ENCODE data around the gene CHST8. TPM values are rescaled to one million over a fixed set of nuclear protein-coding genes. Genes with fewer than 3 reads are reported as not detected.
"Not testable (repeated sequence)": the region's sequence is repeated elsewhere in the genome, so short reads cannot be mapped to it uniquely, and the experiment has no call there.

Gene CHST8
- total RNA-seq, 2 experiments from 2014 or later, result not detected

GRCh38 chr19:33689868-33690267 is 68.1 kb downstream of the CHST8 start:
- no peak for DNase-seq
- Mint-ChIP-seq H3K4me1 (no peaks in the 10 kb centered on the region), H3K9me3 (ENCODE audit: low read depth) (no peaks in the 10 kb centered on the region), H3K27me3 (peaks cover 14% of the 10 kb centered on the region), H3K4me3 (no peak overlapping the region), H3K27ac (no peak overlapping the region), H3K36me3 (ENCODE audit: low read depth) (no peaks in the 10 kb centered on the region)
- intact Hi-C loops (cut with DNase I, micrococcal nuclease), result no loop called here
- POLR2A ChIA-PET, result no interaction called here
- CTCF ChIA-PET, result no interaction called here
- no peak for ATAC-seq

- ChIA-PET POLR2A (no interaction called here), CTCF (no interaction called here)
- intact Hi-C loops (cut with DNase I, micrococcal nuclease), result no loop called here
- peak overlapping the region; percentile 42 for H3K27ac Mint-ChIP-seq
- H3K9me3 Mint-ChIP-seq (ENCODE audit: low read depth), result no peaks in the 10 kb centered on the region
- no peak for ATAC-seq
- peaks cover 10% of the 10 kb centered on the region for H3K27me3 Mint-ChIP-seq
- no peak overlapping the region for H3K4me3 Mint-ChIP-seq
- no peaks in the 10 kb centered on the region for H3K36me3 Mint-ChIP-seq (ENCODE audit: low read depth)
- H3K4me1 Mint-ChIP-seq, result no peaks in the 10 kb centered on the region
- peak; percentile 14 for DNase-seq
These were observed 68.8 kb downstream of the CHST8 start for GRCh38 chr19:33690378-33691029.

GRCh38 chr19:33691030-33691427 is 69.3 kb downstream of the CHST8 start:
- Mint-ChIP-seq H3K4me3 (no peak overlapping the region), H3K27ac (no peak overlapping the region), H3K9me3 (ENCODE audit: low read depth) (no peaks in the 10 kb centered on the region), H3K27me3 (peaks cover 9% of the 10 kb centered on the region), H3K36me3 (ENCODE audit: low read depth) (no peaks in the 10 kb centered on the region), H3K4me1 (no peaks in the 10 kb centered on the region)
- ChIA-PET POLR2A (no interaction called here), CTCF (no interaction called here)
- DNase-seq (no peak), ATAC-seq (no peak)
- intact Hi-C loops (cut with DNase I, micrococcal nuclease), result no loop called here

- ChIA-PET POLR2A (no interaction called here), CTCF (no interaction called here)
- Mint-ChIP-seq H3K9me3 (ENCODE audit: low read depth) (no peaks in the 10 kb centered on the region), H3K27ac (no peak overlapping the region), H3K4me1 (no peaks in the 10 kb centered on the region), H3K4me3 (no peak overlapping the region), H3K36me3 (ENCODE audit: low read depth) (no peaks in the 10 kb centered on the region), H3K27me3 (peaks cover 3% of the 10 kb centered on the region)
- ATAC-seq (no peak), DNase-seq (no peak)
- intact Hi-C loops (cut with DNase I, micrococcal nuclease), result no loop called here
These were observed 70.0 kb downstream of the CHST8 start for GRCh38 chr19:33691736-33692135.

GRCh38 chr19:33693678-33694077 is 71.9 kb downstream of the CHST8 start:
- no peaks in the 10 kb centered on the region for H3K27me3 Mint-ChIP-seq
- intact Hi-C loops (cut with DNase I, micrococcal nuclease), result no loop called here
- CTCF ChIA-PET, result no interaction called here
- H3K4me3 Mint-ChIP-seq, result no peak overlapping the region
- no peaks in the 10 kb centered on the region for H3K4me1 Mint-ChIP-seq
- POLR2A ChIA-PET, result no interaction called here
- no peaks in the 10 kb centered on the region for H3K36me3 Mint-ChIP-seq (ENCODE audit: low read depth)
- DNase-seq, result no peak
- no peak overlapping the region for H3K27ac Mint-ChIP-seq
- no peaks in the 10 kb centered on the region for H3K9me3 Mint-ChIP-seq (ENCODE audit: low read depth)
- ATAC-seq, result no peak

- H3K27ac Mint-ChIP-seq, H3K27me3 Mint-ChIP-seq, CTCF ChIA-PET: not testable (repeated sequence)
These were observed 73.8 kb downstream of the CHST8 start for GRCh38 chr19:33695547-33695946.

GRCh38 chr19:33697766-33698165 is 76.0 kb downstream of the CHST8 start:
- Mint-ChIP-seq H3K4me1 (no peaks in the 10 kb centered on the region), H3K27ac (no peak overlapping the region), H3K9me3 (ENCODE audit: low read depth) (no peaks in the 10 kb centered on the region), H3K27me3 (no peaks in the 10 kb centered on the region), H3K4me3 (no peak overlapping the region), H3K36me3 (ENCODE audit: low read depth) (no peaks in the 10 kb centered on the region)
- DNase-seq (no peak), ATAC-seq (no peak)
- intact Hi-C loops (cut with DNase I, micrococcal nuclease), result no loop called here
- CTCF ChIA-PET, result no interaction called here
- POLR2A ChIA-PET, result no interaction called here

More at GRCh38 chr19:33695547-33695946, 73.8 kb downstream of the CHST8 start:
- H3K4me3 Mint-ChIP-seq; H3K4me1 Mint-ChIP-seq; ATAC-seq; H3K36me3 Mint-ChIP-seq (ENCODE audit: low read depth); H3K9me3 Mint-ChIP-seq (ENCODE audit: low read depth); POLR2A ChIA-PET; intact Hi-C loops (cut with DNase I, micrococcal nuclease); DNase-seq: not testable (repeated sequence)

- no peak overlapping the region for H3K27ac Mint-ChIP-seq
- ATAC-seq (no peak), DNase-seq (no peak)
- no peaks in the 10 kb centered on the region for H3K4me1 Mint-ChIP-seq
- no peaks in the 10 kb centered on the region for H3K36me3 Mint-ChIP-seq (ENCODE audit: low read depth)
- POLR2A ChIA-PET, result no interaction called here
- no peaks in the 10 kb centered on the region for H3K27me3 Mint-ChIP-seq
- intact Hi-C loops (cut with DNase I, micrococcal nuclease), result no loop called here
- CTCF ChIA-PET, result interaction anchor here (0.6 kb wide), 1 partner anchor 282 kb away, joined by 4 read pairs; no protein-coding TSS in a partner anchor
- H3K4me3 Mint-ChIP-seq, result no peak overlapping the region
- H3K9me3 Mint-ChIP-seq (ENCODE audit: low read depth), result no peaks in the 10 kb centered on the region
These were observed 77.1 kb downstream of the CHST8 start for GRCh38 chr19:33698576-33699435.

GRCh38 chr19:33699754-33700407 is 78.1 kb downstream of the CHST8 start:
- H3K9me3 Mint-ChIP-seq (ENCODE audit: low read depth), result no peaks in the 10 kb centered on the region
- ChIA-PET CTCF (interaction anchor here (0.7 kb wide), 1 partner anchor 15 kb away, joined by 3 read pairs; no protein-coding TSS in a partner anchor), POLR2A (no interaction called here)
- no peak overlapping the region for H3K4me3 Mint-ChIP-seq
- H3K27ac Mint-ChIP-seq, result no peak overlapping the region
- intact Hi-C loops (cut with DNase I, micrococcal nuclease), result no loop called here
- no peak for DNase-seq
- no peaks in the 10 kb centered on the region for H3K36me3 Mint-ChIP-seq (ENCODE audit: low read depth)
- H3K27me3 Mint-ChIP-seq, result no peaks in the 10 kb centered on the region
- no peak for ATAC-seq
- no peaks in the 10 kb centered on the region for H3K4me1 Mint-ChIP-seq

- ATAC-seq (no peak), DNase-seq (no peak)
- POLR2A ChIA-PET, result no interaction called here
- H3K4me3 Mint-ChIP-seq, result no peak overlapping the region
- intact Hi-C loops (cut with DNase I, micrococcal nuclease), result no loop called here
- no peaks in the 10 kb centered on the region for H3K4me1 Mint-ChIP-seq
- no peaks in the 10 kb centered on the region for H3K27me3 Mint-ChIP-seq
- CTCF ChIA-PET, result interaction anchor here (0.7 kb wide), 1 partner anchor 15 kb away, joined by 3 read pairs; no protein-coding TSS in a partner anchor
- no peak overlapping the region for H3K27ac Mint-ChIP-seq
- H3K9me3 Mint-ChIP-seq (ENCODE audit: low read depth), result no peaks in the 10 kb centered on the region
- H3K36me3 Mint-ChIP-seq (ENCODE audit: low read depth), result no peaks in the 10 kb centered on the region
These were observed 78.8 kb downstream of the CHST8 start for GRCh38 chr19:33700408-33701013.

- Mint-ChIP-seq H3K27me3 (no peaks in the 10 kb centered on the region), H3K9me3 (ENCODE audit: low read depth) (no peaks in the 10 kb centered on the region), H3K4me1 (no peaks in the 10 kb centered on the region), H3K4me3 (no peak overlapping the region), H3K27ac (no peak overlapping the region), H3K36me3 (ENCODE audit: low read depth) (no peaks in the 10 kb centered on the region)
- CTCF ChIA-PET, result no interaction called here
- DNase-seq, result no peak
- ATAC-seq, result no peak
- POLR2A ChIA-PET, result no interaction called here
- intact Hi-C loops (cut with DNase I, micrococcal nuclease), result no loop called here
These were observed 79.8 kb downstream of the CHST8 start for GRCh38 chr19:33701565-33701964.

All from activated CD4-positive, alpha-beta T cell treated with anti-CD3 and anti-CD28 coated beads for 36 hours (primary cell).